ENCODE data around the gene RABEPK. TPM values are rescaled to one million over a fixed set of nuclear protein-coding genes. Genes with fewer than 3 reads are reported as not detected.
"Not testable (repeated sequence)": the region's sequence is repeated elsewhere in the genome, so short reads cannot be mapped to it uniquely, and the experiment has no call there.

The RABEPK gene
- total RNA-seq, 1 donor from 2014 or later: 11.3 TPM

DNA sequence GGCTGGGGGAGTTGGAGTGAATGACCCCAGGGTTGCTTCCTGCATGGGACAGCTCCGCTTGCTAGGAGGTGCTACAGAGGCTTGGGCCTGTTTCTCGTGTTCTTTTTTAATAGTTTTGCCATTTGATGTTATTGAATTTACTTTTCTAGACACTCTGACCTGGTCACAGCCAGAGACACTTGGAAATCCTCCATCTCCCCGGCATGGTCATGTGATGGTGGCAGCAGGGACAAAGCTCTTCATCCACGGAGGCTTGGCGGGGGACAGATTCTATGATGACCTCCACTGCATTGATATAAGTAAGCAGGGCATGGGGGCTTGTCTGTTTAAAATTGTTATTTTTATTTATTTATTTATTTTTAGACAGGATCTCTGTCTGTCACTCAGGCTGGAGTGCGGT, 27.4 kb downstream of the RABEPK start:
- H3K4me1 Mint-ChIP-seq (ENCODE audit: low read depth, unreplicated experiment): peaks cover 4% of the 10 kb centered on the region
- H3K27me3 Mint-ChIP-seq (ENCODE audit: unreplicated experiment): no peaks in the 10 kb centered on the region
- TF ChIP-seq, protein P1, sequence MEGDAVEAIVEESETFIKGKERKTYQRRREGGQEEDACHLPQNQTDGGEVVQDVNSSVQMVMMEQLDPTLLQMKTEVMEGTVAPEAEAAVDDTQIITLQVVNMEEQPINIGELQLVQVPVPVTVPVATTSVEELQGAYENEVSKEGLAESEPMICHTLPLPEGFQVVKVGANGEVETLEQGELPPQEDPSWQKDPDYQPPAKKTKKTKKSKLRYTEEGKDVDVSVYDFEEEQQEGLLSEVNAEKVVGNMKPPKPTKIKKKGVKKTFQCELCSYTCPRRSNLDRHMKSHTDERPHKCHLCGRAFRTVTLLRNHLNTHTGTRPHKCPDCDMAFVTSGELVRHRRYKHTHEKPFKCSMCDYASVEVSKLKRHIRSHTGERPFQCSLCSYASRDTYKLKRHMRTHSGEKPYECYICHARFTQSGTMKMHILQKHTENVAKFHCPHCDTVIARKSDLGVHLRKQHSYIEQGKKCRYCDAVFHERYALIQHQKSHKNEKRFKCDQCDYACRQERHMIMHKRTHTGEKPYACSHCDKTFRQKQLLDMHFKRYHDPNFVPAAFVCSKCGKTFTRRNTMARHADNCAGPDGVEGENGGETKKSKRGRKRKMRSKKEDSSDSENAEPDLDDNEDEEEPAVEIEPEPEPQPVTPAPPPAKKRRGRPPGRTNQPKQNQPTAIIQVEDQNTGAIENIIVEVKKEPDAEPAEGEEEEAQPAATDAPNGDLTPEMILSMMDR (IDR thresholded peaks at IDR 0.05; ENCODE audit: partially characterized antibody, unreplicated experiment): no peak
- no peak for DNase-seq
- no peak overlapping the region for H3K4me3 Mint-ChIP-seq (ENCODE audit: unreplicated experiment)
- no peaks in the 10 kb centered on the region for H3K36me3 Mint-ChIP-seq (ENCODE audit: unreplicated experiment)
- H3K27ac Mint-ChIP-seq (ENCODE audit: unreplicated experiment): no peak overlapping the region
- H3K9me3 Mint-ChIP-seq (ENCODE audit: unreplicated experiment): no peaks in the 10 kb centered on the region

DNA sequence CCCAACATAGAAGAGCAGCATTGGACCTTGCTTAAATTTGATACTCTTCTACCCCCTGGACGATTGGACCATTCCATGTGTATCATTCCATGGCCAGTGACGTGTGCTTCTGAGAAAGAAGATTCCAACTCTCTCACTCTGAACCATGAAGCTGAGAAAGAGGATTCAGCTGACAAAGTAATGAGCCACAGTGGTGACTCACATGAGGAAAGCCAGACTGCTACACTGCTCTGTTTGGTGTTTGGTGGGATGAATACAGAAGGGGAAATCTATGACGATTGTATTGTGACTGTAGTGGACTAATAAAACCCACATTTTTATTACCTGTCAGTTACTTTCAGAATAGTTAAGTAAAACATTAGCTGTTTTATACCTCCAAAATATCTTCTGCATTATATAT, 33.3 kb downstream of the RABEPK start:
- H3K36me3 Mint-ChIP-seq (ENCODE audit: unreplicated experiment): no peaks in the 10 kb centered on the region
- H3K4me3 Mint-ChIP-seq (ENCODE audit: unreplicated experiment): no peak overlapping the region
- TF ChIP-seq, protein P1 (IDR thresholded peaks at IDR 0.05; ENCODE audit: partially characterized antibody, unreplicated experiment): no peak
- DNase-seq: no peak
- no peaks in the 10 kb centered on the region for H3K27me3 Mint-ChIP-seq (ENCODE audit: unreplicated experiment)
- peaks cover 6% of the 10 kb centered on the region for H3K4me1 Mint-ChIP-seq (ENCODE audit: low read depth, unreplicated experiment)
- H3K9me3 Mint-ChIP-seq (ENCODE audit: unreplicated experiment): no peaks in the 10 kb centered on the region
- no peak overlapping the region for H3K27ac Mint-ChIP-seq (ENCODE audit: unreplicated experiment)

DNA sequence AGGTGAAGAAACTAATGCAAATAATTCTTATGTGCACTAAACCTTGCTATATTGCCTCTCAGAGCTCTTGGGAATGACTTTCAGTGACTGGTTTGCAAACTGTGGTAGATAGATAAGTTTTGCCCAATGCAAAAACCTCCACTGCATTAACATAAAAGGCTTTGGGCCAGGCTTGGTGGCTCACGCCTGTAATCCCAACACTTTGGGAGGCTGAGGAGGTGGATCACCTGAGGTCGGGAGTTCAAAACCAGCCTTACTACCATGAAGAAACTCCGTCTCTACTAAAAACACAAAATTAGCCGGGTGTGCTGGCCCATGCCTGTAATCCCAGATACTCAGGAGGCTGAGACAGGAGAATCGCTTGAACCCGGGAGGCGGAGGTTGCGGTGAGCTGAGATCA, 33.8 kb downstream of the RABEPK start:
- H3K27me3 Mint-ChIP-seq (ENCODE audit: unreplicated experiment); DNase-seq; H3K36me3 Mint-ChIP-seq (ENCODE audit: unreplicated experiment); H3K27ac Mint-ChIP-seq (ENCODE audit: unreplicated experiment); H3K4me3 Mint-ChIP-seq (ENCODE audit: unreplicated experiment); H3K9me3 Mint-ChIP-seq (ENCODE audit: unreplicated experiment); H3K4me1 Mint-ChIP-seq (ENCODE audit: low read depth, unreplicated experiment): not testable (repeated sequence)

DNA sequence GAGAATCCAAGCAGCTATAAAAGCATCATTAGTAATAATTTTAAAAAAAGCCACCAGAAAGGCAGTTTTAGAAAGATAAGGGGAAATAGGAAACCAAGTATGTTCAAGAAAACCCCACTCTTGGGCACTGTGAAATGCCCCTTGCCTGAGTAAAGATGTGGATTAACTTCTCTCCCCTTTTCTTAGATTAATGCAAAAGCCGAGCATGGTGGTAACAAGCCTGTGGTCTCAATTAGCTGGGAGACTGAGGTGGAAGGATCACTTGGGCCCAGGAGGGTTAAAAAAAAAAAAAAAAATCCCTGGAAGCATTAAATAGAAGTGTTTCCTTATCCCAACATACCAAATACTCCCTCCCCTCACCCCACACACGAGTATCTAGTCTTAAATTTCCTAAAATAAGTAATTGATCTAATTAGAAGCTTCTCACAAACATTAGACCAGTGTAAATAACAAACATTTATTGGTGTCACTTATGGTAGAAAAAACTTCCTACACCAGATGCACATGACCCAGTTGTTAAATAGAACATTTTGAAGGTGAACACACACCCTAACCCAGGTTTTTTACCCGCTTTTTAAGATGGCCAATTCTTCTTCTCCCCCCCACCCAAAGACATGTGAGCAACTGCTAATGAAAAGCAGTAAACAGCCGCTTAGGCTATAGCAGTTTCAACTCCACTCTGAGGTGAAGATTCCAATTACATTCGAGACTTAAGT, 35.6 kb downstream of the RABEPK start:
- H3K4me1 Mint-ChIP-seq (ENCODE audit: low read depth, unreplicated experiment): peaks cover 10% of the 10 kb centered on the region
- TF ChIP-seq, protein P1 (IDR thresholded peaks at IDR 0.05; ENCODE audit: partially characterized antibody, unreplicated experiment): no peak
- no peak overlapping the region for H3K27ac Mint-ChIP-seq (ENCODE audit: unreplicated experiment)
- H3K27me3 Mint-ChIP-seq (ENCODE audit: unreplicated experiment): peaks cover under 1% of the 10 kb centered on the region
- H3K36me3 Mint-ChIP-seq (ENCODE audit: unreplicated experiment): no peaks in the 10 kb centered on the region
- no peak overlapping the region for H3K4me3 Mint-ChIP-seq (ENCODE audit: unreplicated experiment)
- H3K9me3 Mint-ChIP-seq (ENCODE audit: unreplicated experiment): peaks cover 4% of the 10 kb centered on the region
- DNase-seq: no peak

DNA sequence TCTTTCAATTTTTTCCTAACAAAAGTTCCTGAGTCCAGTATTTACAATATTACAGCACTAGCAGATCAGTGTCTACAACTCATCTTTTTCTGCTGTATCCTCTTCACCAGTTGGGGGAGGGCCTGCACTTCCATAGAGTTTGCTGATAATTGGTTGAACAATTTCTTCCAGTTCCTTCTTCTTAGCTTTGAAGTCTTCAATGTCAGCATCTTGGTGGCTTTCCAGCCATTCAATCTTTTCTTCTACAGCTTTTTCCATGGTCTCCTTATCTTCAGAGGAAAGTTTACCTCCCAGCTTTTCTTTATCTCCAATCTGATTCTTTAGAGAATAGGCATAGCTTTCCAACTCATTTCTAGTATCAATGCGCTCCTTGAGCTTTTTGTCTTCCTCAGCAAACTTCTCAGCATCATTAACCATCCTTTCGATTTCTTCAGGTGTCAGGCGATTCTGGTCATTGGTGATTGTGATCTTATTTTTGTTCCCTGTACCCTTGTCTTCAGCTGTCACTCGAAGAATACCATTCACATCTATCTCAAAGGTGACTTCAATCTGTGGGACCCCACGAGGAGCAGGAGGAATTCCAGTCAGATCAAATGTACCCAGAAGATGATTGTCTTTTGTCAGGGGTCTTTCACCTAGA, 36.3 kb downstream of the RABEPK start:
- H3K27me3 Mint-ChIP-seq (ENCODE audit: unreplicated experiment); H3K4me1 Mint-ChIP-seq (ENCODE audit: low read depth, unreplicated experiment); H3K4me3 Mint-ChIP-seq (ENCODE audit: unreplicated experiment); H3K36me3 Mint-ChIP-seq (ENCODE audit: unreplicated experiment); H3K9me3 Mint-ChIP-seq (ENCODE audit: unreplicated experiment); H3K27ac Mint-ChIP-seq (ENCODE audit: unreplicated experiment); DNase-seq: not testable (repeated sequence)

Measured in glutamatergic neuron (in vitro differentiated cells).